Measurements from ENCODE around the gene TUBB2A.
"Not testable (repeated sequence)": the region's sequence is repeated elsewhere in the genome, so short reads cannot be mapped to it uniquely, and the experiment has no call there.

Gene TUBB2A

DNA sequence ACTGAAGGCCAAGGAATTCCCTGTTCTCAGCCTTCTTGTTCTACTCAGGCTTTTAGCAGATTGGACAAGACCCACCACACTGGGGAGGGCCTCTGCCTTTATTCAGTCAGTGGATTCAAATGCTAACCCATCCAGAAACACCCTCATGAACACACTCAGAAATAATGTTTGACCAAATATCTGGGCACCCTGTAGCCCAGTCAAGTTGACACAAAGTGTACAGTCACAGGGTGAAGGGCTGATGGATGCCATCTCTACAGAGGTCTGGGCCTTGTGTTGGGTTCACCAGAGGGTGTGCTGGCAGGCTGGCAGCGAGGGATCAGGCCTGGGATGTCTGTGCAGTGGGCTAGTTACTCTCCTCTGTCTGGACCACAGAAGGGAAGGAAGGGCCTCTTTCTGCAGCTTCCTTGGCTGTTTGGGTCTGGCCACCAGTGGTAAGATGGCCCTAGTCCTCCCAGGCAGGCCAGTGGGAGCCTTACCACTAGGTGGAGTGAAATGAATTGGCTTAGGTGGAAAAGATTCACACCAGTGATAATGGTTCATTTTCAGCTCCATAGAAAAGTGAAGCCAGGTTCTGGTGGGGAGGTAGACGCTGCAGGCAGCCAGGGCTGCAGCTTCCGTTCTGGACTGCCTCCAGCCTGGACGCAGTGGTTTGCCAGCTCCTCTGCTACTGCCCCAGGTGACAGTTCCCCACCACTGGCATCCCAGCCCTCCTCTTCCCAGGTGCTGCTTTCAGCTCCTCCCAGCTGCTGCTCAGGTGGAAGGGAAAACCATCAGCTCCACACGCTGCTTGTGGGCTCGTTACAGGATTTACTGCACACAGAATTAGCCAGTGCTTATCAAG is 9.2 kb downstream of the TUBB2A start:
- DNase-seq: peak; percentile 93

DNA sequence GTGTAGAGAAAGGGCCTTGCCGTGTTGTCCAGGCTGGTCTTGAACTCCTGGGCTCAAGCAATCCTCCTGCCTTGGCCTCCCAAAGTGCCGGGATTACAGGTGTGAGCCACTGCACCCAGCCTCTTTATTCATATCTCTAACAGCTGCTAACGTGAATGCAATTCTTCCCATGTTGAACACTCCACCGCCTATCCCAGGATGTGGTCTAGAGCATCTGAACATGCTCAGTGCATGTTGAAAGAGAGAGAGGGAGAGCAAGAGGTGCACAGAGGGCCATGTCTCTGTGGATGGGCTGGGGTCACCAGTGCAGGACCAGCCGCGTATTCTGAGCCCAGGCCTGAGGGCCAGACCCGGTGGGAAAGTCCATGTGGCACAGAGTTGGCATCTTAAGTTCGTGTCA is 12.8 kb downstream of the TUBB2A start:
- no peak for DNase-seq

DNA sequence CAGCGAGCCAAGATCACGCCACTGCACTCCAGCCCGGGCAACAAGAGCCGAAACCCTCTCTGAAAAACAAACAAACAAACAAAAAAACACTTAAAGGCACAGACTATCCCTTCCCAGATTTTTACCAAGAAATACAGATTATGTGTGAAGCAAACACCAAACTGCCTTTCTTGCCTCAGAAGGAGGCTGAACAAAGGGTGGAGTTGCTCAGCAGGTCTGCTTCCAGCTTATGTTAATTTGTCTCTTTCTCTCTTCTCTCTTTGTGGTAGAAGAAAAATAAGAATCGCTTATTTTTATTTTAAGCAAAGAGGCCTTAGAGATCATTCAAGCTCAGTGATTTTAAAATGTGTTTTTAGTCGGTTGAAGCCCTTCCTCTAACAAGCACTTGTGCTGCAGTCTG is 14.2 kb downstream of the TUBB2A start:
- DNase-seq: no peak

DNA sequence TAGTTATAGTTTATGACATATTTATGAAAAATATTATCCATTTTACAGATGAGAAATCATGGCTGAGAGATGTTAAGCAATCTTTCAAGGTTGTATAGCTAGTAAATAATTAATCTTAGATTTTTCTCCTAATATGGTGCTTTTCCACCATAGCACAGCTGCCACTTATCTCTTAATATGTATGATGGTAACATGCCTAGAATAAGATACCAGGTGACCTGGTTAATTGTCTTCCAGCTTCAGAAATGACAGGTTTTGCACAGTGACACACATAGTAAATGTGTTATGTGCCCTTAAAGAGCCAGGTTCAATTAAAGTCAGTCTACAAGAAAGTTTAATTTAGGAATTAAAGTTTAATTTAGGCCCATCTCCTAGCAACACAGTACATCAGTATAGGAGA is 14.8 kb downstream of the TUBB2A start:
- no peak for DNase-seq

DNA sequence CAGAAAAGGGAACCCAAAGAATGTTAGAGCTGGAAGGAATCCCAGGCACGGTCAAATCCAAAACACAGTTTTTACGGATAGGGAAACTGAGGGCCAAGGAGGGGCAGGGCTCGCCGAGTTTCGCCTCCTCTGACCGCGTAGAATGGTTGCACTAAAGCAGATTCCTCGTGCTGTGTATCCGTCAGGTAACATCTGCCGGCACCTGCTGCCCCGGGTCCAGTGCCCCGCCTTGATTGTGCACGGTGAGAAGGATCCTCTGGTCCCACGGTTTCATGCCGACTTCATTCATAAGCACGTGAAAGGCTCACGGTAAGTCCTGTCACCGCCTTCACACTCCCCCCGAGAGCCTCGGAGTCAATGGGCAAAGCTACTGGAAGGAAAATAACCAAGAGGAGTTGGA is 17.1 kb downstream of the TUBB2A start:
- no peak for DNase-seq

DNA sequence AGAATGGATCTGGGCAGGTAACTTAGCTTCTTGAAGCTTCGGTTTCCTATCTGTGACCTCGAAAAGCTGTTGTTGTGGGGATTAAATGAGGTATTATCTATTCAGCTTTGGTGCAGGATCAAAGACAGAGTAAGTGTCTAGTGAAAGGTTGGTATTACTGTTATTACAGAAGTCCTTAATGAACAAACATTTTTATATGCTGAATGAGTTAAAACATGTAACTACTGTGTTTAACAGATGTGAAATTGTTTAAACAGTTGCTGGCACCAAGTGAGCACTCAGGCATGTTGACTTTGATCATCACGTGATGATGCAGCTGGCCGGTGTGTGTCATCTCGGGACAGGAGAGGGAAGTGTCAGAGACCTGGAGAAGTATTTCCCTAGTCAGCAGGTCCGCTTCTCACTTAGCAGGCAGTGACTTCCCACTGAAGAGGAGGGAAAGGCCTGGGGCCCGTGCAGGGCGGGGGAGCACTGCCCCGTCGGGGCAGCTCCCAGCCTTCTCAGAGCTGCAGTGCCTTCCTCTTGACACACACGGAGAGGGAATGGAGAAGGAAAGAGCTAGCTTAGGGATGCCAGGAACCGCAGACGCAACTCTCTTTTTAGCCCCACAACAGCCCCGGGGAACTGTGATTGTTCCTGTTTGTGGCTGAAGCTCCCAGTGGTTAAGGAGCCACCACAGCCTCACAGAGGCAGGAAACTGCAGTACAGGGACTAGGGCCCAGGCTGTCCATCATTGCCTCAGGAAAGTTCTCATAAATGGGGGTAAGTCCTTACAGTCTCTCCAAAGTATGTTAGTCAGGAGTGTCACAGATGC is 18.0 kb downstream of the TUBB2A start:
- peak; percentile 98 for DNase-seq

DNA sequence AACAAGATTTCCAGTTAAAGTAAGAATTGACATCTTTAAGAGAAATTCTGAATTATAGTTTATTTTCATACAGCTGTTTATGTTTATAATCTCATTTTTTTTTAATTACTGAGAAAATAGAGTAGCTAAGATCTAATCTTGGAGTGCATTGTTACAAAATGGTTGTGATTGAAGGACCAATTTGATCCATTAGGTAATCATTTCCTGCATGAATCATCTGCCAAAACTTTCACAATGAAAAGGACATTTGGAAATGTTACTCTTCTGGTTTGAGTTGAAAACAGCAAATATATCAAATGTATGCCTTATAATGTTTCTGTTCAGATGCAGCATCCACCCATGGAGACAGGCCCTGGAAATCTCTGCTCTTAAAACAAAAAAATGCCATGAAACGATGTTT is 19.0 kb downstream of the TUBB2A start:
- no peak for DNase-seq

DNA sequence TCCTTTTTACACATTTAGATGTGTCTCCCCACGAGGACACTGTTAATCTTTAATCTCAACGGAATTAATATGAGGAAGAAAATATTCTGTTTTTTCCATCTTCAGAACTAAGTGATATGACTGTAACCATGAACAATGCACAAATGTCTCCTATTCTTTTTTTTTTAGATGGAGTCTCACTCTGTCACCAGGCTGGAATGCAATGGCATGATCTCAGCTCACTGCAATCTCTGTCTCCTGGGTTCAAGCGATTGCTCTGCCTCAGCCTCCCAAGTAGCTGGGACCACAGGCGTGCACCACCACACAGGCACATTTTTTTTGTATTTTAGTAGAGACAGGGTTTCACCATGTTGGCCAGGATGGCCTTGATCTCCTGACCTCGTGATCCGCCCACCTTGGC is 19.5 kb downstream of the TUBB2A start:
- DNase-seq: not testable (repeated sequence)

DNA sequence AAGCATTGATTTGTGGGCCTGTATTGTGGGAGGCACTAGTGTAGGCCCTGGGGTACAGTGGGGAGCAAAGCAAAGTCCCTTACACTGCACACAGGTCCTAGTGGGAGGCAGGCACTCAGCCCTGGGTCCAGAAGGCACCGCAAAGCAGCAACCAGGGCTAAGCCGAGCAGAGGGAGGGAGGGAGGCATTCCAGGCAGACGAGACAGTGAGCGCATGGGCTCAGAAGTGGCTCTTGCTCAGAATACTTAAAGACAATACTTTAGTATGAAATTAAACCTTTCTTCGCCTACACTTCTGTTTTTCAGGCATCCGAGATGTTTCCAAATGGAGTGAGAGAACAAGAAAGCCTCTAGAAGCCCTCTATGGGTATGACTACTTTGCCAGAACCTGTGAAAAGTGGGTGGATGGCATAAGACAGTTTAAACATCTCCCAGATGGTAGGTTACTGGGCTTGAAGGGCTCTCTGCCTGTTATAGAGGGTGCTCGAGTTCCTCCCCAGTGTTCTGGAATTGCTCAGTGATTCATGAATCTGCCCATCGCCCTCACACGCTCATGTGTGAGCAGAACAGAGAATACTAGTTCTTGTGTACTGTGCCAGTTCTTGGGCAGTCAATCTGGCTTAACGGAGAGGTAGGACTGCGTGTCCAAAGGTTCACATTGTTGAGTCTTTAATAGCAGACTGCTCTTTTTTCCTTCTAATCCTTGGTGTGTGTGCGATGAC is 20.1 kb downstream of the TUBB2A start:
- DNase-seq: no peak

DNA sequence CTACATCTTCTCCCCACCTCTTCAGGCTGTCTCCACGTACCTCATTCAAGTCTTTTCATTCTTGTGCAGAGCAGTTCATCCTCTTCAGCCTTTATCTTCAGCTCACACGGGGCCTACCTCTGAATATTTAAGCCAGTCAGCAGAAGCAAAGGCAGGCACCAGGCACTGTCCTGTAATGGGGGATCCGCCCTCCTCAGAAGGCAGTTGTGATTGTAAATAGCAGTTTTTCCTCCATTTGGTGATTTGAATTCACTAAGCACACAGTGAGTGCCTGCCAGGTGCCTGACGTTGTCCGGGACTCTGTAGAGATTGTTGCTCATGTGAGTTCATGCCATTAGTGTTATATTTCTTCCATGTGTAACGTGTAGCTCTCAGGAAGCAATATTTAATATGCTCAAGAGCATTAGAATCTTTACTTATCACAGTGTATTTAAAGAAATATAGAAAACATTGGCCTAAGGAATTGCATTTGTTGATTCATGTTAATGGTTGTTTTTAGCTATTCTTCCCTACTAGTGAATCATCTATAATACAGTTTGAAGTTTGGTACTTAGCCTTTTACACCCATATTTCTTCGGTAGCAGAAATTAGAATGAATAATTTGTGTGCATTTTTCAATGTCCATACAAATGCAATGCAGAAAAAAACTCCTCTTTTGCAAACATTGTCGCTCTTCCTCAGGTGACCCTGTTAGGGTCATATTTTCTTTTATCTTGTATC is 20.9 kb downstream of the TUBB2A start:
- DNase-seq: peak; percentile 27

DNA sequence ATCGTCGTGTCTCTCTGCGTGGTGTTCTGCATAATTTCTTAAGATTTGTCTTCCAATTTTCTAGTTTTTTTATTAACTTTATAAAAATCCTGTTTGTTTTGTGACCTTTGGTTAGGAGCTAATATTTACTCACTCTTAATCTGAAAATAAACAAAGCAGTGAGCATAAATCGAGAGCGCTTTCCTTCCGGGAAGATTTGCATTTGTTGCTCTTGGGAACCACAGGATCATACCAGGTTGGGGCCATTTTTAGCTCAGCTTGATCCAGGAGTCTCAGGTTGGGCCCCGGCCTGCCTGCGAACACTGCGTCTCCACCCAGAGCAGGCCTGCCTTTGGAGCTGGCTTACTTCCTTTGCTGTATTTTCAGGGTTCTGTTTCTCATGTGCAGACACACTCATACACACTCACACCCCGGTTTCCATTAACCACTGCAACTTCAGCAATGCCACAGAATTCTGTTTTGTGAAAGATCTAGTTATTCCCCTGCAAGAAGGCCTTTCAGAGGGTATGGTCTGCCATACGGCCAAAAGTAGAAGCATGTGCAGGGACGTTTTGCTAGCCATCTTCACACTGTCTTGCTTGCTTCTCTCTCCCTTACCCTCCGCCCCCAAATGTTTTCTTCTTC is 21.6 kb downstream of the TUBB2A start:
- DNase-seq: peak; percentile 71

DNA sequence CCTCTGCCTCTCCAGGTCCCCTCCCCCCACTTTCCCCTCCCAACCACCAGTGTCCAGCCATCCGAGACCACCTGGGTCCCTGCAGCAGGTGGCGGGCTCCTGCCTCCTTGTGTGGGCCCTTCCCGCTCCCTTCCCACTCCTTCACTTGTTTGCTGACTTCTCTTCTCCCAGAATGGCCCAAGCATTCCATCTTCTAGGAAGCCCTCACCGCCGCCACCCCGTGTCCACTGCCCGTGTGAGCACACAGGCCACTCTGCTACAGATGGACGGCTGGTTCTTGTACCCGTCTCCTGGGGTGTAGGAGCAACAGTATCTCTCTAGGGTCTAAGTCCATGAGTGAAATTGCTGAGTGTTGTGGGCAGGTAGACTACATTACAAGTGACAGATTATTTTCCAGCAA is 23.8 kb downstream of the TUBB2A start:
- DNase-seq: no peak

DNA sequence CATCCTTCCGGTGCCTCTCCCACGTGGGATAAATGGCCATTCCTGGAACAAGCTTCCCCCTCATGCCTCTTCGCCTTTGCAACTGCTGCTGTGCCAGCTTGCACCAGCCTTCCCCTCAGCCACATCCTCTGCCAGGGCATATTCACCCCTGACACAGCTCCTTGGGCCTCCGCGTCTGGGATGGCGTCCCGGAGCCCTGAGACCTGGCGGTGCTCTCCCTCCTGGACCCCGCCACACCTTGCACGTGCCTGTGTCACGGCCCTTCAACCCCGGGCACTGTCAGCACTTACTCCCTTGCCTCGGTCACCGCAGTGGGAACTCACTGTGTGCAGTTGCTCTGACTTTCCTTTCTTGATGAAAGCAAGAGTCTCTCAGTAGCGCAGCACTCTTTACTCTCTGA is 25.6 kb downstream of the TUBB2A start:
- DNase-seq: no peak

DNA sequence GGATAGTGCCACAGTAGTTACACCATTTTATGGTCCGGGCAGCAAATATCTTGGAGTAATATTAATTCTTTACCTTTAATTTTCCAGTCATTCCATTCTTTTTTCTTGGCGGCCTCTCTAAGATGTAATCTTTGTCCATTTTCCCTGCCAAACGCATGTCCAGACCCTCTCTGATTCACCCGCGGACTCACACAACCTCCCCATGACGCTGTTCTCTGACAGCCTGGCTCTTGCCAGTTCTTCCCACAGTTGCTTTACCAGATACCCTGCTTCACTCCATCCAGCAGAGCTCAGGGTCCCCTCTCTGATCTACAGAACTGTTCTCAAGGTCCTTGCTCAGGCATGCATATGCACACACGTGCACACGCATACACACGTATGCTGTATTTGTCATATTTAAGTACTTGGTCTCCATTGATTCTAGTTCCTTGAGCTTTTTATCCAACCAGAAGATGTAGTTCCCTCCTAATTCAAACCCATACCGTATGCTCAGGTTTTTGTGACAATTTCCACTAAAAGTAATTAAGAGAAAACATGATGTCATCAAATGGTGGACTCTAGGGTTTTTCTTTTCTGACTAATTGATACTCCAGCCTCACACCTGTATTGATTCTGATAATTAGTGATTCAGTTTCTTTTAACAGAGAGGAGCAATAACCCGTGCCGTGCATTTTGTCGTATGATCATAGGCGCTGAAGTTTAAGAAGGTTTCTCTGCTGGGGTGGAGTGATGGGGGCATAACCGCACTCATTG is 28.8 kb downstream of the TUBB2A start:
- no peak for DNase-seq

DNA sequence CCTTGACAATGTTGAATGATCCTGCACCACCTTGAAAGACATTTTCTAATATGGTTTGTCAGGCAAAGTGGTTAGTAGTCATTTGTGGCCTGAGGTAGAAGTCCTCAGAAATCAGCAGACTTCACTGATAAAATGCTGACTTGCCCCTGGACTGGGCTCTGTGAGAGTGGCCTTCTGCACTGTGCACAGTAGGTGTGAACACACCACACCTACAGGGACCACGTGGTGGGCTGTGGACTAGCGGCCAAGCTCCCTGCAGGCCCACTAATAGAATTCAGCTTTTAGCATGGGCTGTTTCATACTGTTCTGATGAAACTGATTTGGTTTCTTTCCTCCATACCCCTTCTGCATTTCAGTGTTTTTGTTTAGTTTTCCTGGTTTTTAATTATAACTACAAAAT is 31.5 kb downstream of the TUBB2A start:
- DNase-seq: no peak

DNA sequence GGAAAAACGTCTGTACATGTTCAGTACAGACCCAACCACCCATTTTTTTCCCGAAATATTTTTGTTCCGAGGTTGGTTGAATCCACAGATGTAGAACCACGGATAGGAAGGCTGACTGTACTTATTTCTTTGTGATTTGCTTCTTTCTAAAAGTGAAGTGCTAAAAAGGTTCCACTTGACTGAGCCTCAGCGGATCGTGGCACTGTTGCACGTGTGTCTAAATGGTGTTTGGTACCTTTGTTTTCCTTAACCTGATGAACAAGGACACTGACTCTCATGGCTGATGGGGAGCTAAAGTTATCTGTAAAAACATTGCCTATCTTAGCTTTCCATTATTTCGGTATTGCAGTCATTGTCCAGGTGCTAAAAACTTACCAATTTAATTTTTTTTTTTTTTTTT is 32.7 kb downstream of the TUBB2A start:
- DNase-seq: no peak

DNA sequence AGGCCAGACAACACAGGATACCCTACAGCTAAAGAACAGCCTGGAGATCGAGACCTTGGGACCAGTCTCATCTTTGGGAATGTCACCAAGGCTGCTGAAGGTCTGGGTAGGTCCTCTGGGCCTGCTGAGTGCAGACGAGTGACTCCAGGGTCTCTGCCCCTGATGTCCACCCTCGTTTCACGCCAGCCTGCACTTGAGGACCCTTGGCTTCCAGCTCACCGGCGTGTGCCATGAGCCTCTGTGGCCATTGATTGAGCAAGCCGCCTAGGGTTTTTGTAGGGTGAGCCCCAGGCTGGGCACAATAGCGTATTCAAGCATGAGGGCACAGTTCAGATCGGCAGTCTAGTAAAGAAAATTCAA is 34.5 kb downstream of the TUBB2A start:
- no peak for DNase-seq

DNA sequence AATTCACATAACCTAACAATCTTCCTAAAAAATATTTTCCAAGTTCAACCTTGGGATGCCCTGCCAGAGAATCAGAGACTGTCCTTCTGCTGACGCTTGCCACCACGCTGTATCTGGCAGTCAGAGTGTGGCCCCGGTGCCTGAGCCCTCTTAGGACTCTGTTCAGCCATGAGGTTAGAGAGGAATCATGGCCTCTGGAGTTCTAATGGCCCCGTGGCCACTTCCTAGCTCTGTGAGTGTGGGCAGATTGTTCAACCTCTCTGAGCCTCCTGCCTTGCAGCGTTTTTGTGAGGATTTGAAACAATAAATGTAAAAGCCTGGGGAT is 36.6 kb downstream of the TUBB2A start:
- no peak for DNase-seq

DNA sequence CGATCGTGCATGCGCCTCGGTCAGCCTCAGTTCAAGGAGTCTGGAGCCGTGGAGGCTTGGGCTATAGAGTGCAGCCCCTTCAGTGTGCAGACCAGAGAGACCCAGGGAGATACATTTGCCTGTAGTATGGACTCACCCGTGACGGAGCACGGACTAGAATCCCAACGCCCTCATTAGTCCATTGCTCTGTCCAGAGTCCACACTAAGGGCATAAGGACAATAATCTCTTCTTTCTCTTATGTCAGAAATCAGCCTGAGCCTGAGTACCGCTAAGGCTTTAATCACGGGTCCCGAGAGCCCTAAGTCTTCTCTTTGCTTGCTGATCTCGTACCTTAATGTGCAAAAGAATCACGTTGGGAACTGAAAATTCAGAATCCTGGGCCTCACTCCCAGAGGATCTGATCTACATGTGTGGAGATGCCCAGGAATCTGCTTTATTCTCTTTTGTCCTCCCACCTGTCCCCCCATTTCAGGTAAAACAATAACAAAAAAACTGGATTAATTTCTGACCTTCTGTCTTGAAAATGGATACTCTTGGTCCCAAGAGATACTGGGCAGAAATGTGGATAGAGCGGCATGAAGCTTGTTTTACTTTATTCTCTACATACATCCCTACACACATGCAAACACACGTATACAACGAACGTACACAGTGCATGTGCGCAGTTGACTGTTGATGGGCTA is 38.2 kb downstream of the TUBB2A start:
- peak; percentile 34 for DNase-seq

DNA sequence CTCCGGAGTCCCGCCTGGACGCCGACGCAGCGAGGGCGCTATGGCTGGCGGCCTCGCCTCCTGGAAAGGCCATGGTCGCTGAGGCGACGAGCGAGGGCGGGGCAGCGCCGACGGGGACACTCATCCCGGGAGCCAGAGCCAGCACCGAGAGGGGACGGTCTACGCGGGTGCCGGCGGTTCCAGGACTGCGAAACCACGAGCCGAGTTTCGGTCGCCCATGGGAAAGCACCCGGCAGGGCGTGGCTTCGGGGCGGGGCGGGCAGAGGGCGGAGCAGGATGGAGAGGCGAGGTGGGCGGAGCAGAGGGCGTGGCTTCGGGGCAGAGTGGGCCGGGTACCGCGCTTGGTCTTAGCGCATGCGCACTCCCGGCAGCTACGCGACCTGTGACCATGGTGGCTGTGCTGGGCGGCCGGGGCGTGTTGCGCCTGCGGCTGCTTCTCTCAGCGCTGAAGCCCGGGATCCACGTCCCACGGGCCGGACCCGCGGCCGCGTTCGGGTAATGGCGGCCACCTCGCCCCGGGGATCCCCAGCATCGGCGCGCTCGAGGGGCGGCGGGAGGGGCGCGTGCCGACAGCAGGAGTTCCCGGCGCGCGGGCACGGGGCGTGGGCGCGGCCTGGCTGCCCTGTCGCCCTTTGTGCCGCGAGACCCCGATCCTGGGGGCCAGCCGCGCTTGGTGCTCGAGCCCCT is 38.8 kb downstream of the TUBB2A start, which contains the start of gene BPHL:
TSS of gene BPHL (plus strand) at position 359 of the 687 bp plus-strand sequence. CDS start at position 389, 30 bp downstream.
- DNase-seq: peak; percentile 96
